Spinal cord (tissue), 10 donors: ENCODE measurements around the gene PGLYRP4. TPM values are rescaled to one million over a fixed set of nuclear protein-coding genes. Genes with fewer than 3 reads are reported as not detected.

Experiments
- DNase-seq, 6 donors: peaks; one replicate each; pipeline versions ENCODE4 v3.0.0 to v3.0.0-alpha.2; 2013 to 2015; ENCODE audit warnings: low spot score in 6 of 6, low read depth in 4 of 6
- H3K27ac ChIP-seq: one replicate; pipeline ENCODE4 v1.5.1; 2013; ENCODE audit warnings: low read depth, low read length, control low read depth
- H3K27me3 ChIP-seq: one replicate; pipeline ENCODE4 v1.6.1; 2013; ENCODE audit warnings: low read length; ENCODE audit not compliant: control insufficient read depth, insufficient read depth
- H3K36me3 ChIP-seq: one replicate; pipeline ENCODE4 v1.6.1; 2013; ENCODE audit warnings: low read length; ENCODE audit not compliant: control insufficient read depth, insufficient read depth
- H3K4me1 ChIP-seq: one replicate; pipeline ENCODE4 v1.6.1; 2013; ENCODE audit warnings: low read length; ENCODE audit not compliant: control insufficient read depth, insufficient read depth
- H3K4me3 ChIP-seq: one replicate; pipeline ENCODE4 v1.5.1; 2013; ENCODE audit warnings: low read depth, low read length, control low read depth
- H3K9me3 ChIP-seq: one replicate; pipeline ENCODE4 v1.6.1; 2013; ENCODE audit warnings: low read length; ENCODE audit not compliant: control insufficient read depth, insufficient read depth
- WGBS: methylation state at CpG from one replicate; pipeline ENCODE4 v1.1.5; 2013; ENCODE audit warnings: missing lambda C conversion rate; ENCODE audit not compliant: insufficient coverage; 5-methylcytosine and 5-hydroxymethylcytosine counted together
- polyA plus RNA-seq, 2 donors: library from polyadenylated mRNA; unstranded; fragments of 120-200 nt; gene quantifications; one replicate each; pipeline ENCODE4 v1.2.1, GENCODE V29; 2013; ENCODE audit not compliant: insufficient read length in 2 of 2
- small RNA-seq: library from RNA; depleted of rRNA; stranded (forward); fragments of <200 nt; gene quantifications from one replicate; pipeline ENCODE3, GENCODE V24; 2014; ENCODE audit warnings: low replicate concordance
- total RNA-seq, 2 donors: library from RNA; depleted of rRNA in 1 of 2; stranded (reverse); fragments of 120-200 nt in 1 of 2; fragments of >200 nt in 1 of 2; gene quantifications; one replicate each; pipeline versions ENCODE4 v1.2.3 to v1.2.4, GENCODE V29; 2013 to 2014
- donor health status: healthy.

The PGLYRP4 gene
- total and polyA plus RNA-seq, 4 donors, result not detected

- H3K4me1 ChIP-seq, result no peaks in the 10 kb centered on the region
- H3K9me3 ChIP-seq, result no peaks in the 10 kb centered on the region
- DNase-seq, result no peak
- H3K27me3 ChIP-seq, result no peaks in the 10 kb centered on the region
- 67% methylated on average over 5 of the region's 5 CpGs for WGBS
- no peak overlapping the region for H3K27ac ChIP-seq
- H3K4me3 ChIP-seq, result no peak overlapping the region
- no peaks in the 10 kb centered on the region for H3K36me3 ChIP-seq
Measured at GRCh38 chr1:153302308-153302707, 46.3 kb downstream of the PGLYRP4 start.

- H3K27ac ChIP-seq, result no peak overlapping the region
- 70% methylated on average over 5 of the region's 9 CpGs for WGBS
- no peaks in the 10 kb centered on the region for H3K9me3 ChIP-seq
- H3K4me1 ChIP-seq, result no peaks in the 10 kb centered on the region
- no peaks in the 10 kb centered on the region for H3K27me3 ChIP-seq
- DNase-seq, result no peak
- H3K36me3 ChIP-seq, result no peaks in the 10 kb centered on the region
- no peak overlapping the region for H3K4me3 ChIP-seq
Measured at GRCh38 chr1:153293851-153294250, 54.8 kb downstream of the PGLYRP4 start.

- Histone ChIP-seq H3K27ac (no peak overlapping the region), H3K4me1 (no peaks in the 10 kb centered on the region), H3K36me3 (no peaks in the 10 kb centered on the region), H3K27me3 (no peaks in the 10 kb centered on the region), H3K4me3 (no peak overlapping the region), H3K9me3 (no peaks in the 10 kb centered on the region)
- DNase-seq, result no peak
- 79% methylated on average over 6 of the region's 7 CpGs for WGBS
Measured at GRCh38 chr1:153293480-153293775, 55.2 kb downstream of the PGLYRP4 start.

- Histone ChIP-seq H3K9me3 (no peaks in the 10 kb centered on the region), H3K4me1 (no peaks in the 10 kb centered on the region), H3K27me3 (no peaks in the 10 kb centered on the region), H3K4me3 (no peak overlapping the region), H3K27ac (no peak overlapping the region), H3K36me3 (no peaks in the 10 kb centered on the region)
- DNase-seq, result no peak
- 84% methylated on average over 18 of the region's 25 CpGs for WGBS
Measured at GRCh38 chr1:153292740-153293479, 55.7 kb downstream of the PGLYRP4 start.

- 64% methylated on average over 5 of the region's 8 CpGs for WGBS
- Histone ChIP-seq H3K4me3 (no peak overlapping the region), H3K27me3 (no peaks in the 10 kb centered on the region), H3K36me3 (no peaks in the 10 kb centered on the region), H3K27ac (no peak overlapping the region), H3K9me3 (no peaks in the 10 kb centered on the region), H3K4me1 (no peaks in the 10 kb centered on the region)
- DNase-seq, result no peak
Measured at GRCh38 chr1:153292185-153292584, 56.5 kb downstream of the PGLYRP4 start.

- 94% methylated on average over 2 of the region's 5 CpGs for WGBS
- no peak overlapping the region for H3K4me3 ChIP-seq
- no peak for DNase-seq
- no peaks in the 10 kb centered on the region for H3K36me3 ChIP-seq
- H3K9me3 ChIP-seq, result no peaks in the 10 kb centered on the region
- no peaks in the 10 kb centered on the region for H3K4me1 ChIP-seq
- no peak overlapping the region for H3K27ac ChIP-seq
- no peaks in the 10 kb centered on the region for H3K27me3 ChIP-seq
Measured at GRCh38 chr1:153291514-153291913, 57.1 kb downstream of the PGLYRP4 start.

GRCh38 chr1:153288634-153289275, 59.9 kb downstream of the PGLYRP4 start:
- DNase-seq, result no peak
- no peaks in the 10 kb centered on the region for H3K27me3 ChIP-seq
- WGBS, result 53% methylated on average over 7 of the region's 11 CpGs

More at GRCh38 chr1:153288634-153289275, 59.9 kb downstream of the PGLYRP4 start:
- Histone ChIP-seq H3K9me3 (no peaks in the 10 kb centered on the region), H3K36me3 (no peaks in the 10 kb centered on the region), H3K27ac (no peak overlapping the region), H3K4me1 (no peaks in the 10 kb centered on the region), H3K4me3 (no peak overlapping the region)

Small RNA genes within 50 kb of the gene (small RNA-seq; reads per million reads assigned to genes)
- not detected for gene RNU6-160P
- gene S100A15A, result not detected

Other genes with a start within 250 kb of the PGLYRP4 start
- under 1 TPM in 1 of 2 donors, not detected in 1; 0.22 TPM for gene SPRR2F, start 235.3 kb downstream of the PGLYRP4 start, total RNA-seq
- gene SPRR2F, start 235.3 kb downstream of the PGLYRP4 start, polyA plus RNA-seq, result 1 to 10 TPM; 1.3 TPM
- not detected for gene SPRR2G, start 198.0 kb downstream of the PGLYRP4 start, total RNA-seq
- under 1 TPM in 1 of 2 donors, not detected in 1; 0.39 TPM for gene SPRR2G, start 198.0 kb downstream of the PGLYRP4 start, polyA plus RNA-seq
- not detected for gene LELP1, start 145.4 kb downstream of the PGLYRP4 start, total RNA-seq
- not detected for gene LELP1, start 145.4 kb downstream of the PGLYRP4 start, polyA plus RNA-seq
- gene PRR9, start 131.3 kb downstream of the PGLYRP4 start, total RNA-seq, result not detected
- gene PRR9, start 131.3 kb downstream of the PGLYRP4 start, polyA plus RNA-seq, result not detected
- gene LORICRIN, start 89.2 kb downstream of the PGLYRP4 start, total RNA-seq, result under 1 TPM in 1 of 2 donors, not detected in 1; 0.22 TPM
- gene LORICRIN, start 89.2 kb downstream of the PGLYRP4 start, polyA plus RNA-seq, result under 1 TPM; 0.62 to 0.77 TPM
- gene PGLYRP3, start 35.9 kb downstream of the PGLYRP4 start, total RNA-seq, result not detected
- gene PGLYRP3, start 35.9 kb downstream of the PGLYRP4 start, polyA plus RNA-seq, result not detected
- gene S100A9, start 9.0 kb upstream of the PGLYRP4 start, total RNA-seq, result 100 to 1,000 TPM in 1 of 2 donors, 10 to 100 TPM in 1; 16.5 to 829 TPM
- 1 to 10 TPM; 2.1 to 4.3 TPM for gene S100A9, start 9.0 kb upstream of the PGLYRP4 start, polyA plus RNA-seq
- 10 to 100 TPM in 1 of 2 donors, 1 to 10 TPM in 1; 1.4 to 87.6 TPM for gene S100A12, start 26.8 kb upstream of the PGLYRP4 start, total RNA-seq
- gene S100A12, start 26.8 kb upstream of the PGLYRP4 start, polyA plus RNA-seq, result not detected
- gene S100A8, start 42.2 kb upstream of the PGLYRP4 start, total RNA-seq, result 100 to 1,000 TPM in 1 of 2 donors, 1 to 10 TPM in 1; 8.3 to 286 TPM
- 1 to 10 TPM; 1.3 to 3.8 TPM for gene S100A8, start 42.2 kb upstream of the PGLYRP4 start, polyA plus RNA-seq
- gene S100A7A, start 67.7 kb upstream of the PGLYRP4 start, total RNA-seq, result not detected
- not detected for gene S100A7A, start 67.7 kb upstream of the PGLYRP4 start, polyA plus RNA-seq
- gene S100A7, start 111.8 kb upstream of the PGLYRP4 start, total RNA-seq, result not detected
- gene S100A7, start 111.8 kb upstream of the PGLYRP4 start, polyA plus RNA-seq, result not detected
- gene S100A6, start 187.2 kb upstream of the PGLYRP4 start, total RNA-seq, result 100 to 1,000 TPM in 1 of 2 donors, 10 to 100 TPM in 1; 75.3 to 276 TPM
- gene S100A6, start 187.2 kb upstream of the PGLYRP4 start, polyA plus RNA-seq, result 100 to 1,000 TPM; 106 to 149 TPM
- gene S100A5, start 192.1 kb upstream of the PGLYRP4 start, total RNA-seq, result not detected
- gene S100A5, start 192.1 kb upstream of the PGLYRP4 start, polyA plus RNA-seq, result not detected
- 10 to 100 TPM; 21.1 to 38.2 TPM for gene S100A4, start 197.0 kb upstream of the PGLYRP4 start, total RNA-seq
- 10 to 100 TPM in 1 of 2 donors, 1 to 10 TPM in 1; 6.0 to 17.9 TPM for gene S100A4, start 197.0 kb upstream of the PGLYRP4 start, polyA plus RNA-seq
- gene S100A3, start 200.4 kb upstream of the PGLYRP4 start, total RNA-seq, result not detected
- gene S100A3, start 200.4 kb upstream of the PGLYRP4 start, polyA plus RNA-seq, result under 1 TPM in 1 of 2 donors, not detected in 1; 0.29 TPM
- gene S100A2, start 217.0 kb upstream of the PGLYRP4 start, total RNA-seq, result 1 to 10 TPM in 1 of 2 donors, not detected in 1; 1.2 TPM
- under 1 TPM; 0.40 to 0.81 TPM for gene S100A2, start 217.0 kb upstream of the PGLYRP4 start, polyA plus RNA-seq